Neural progenitor cell (in vitro differentiated cells): ENCODE measurements around the gene FRAS1. TPM values are rescaled to one million over a fixed set of nuclear protein-coding genes. Genes with fewer than 3 reads are reported as not detected.

Experiments
- DNase-seq: peaks from one replicate; pipeline ENCODE4 v3.0.0-alpha.2; 2016; ENCODE audit warnings: low spot score
- H2AFZ ChIP-seq: fragments of 200-600 bp; sonication (generic); replicated peaks from 2 replicates; pipeline ENCODE4 v1.6.1; 2016; ENCODE audit warnings: antibody characterized with exemption
- H3F3A ChIP-seq: fragments of 200-600 bp; sonication (generic); 2 replicates; pipeline ENCODE4 v1.6.1; 2016; ENCODE audit warnings: antibody characterized with exemption, low read depth
- H3K27ac ChIP-seq: fragments of 200-600 bp; sonication (generic); 2 replicates; pipeline ENCODE4 v1.5.1; 2016; ENCODE audit warnings: mild to moderate bottlenecking
- H3K27me3 ChIP-seq: fragments of 200-600 bp; sonication (generic); 2 replicates; pipeline ENCODE4 v1.6.1; 2016; ENCODE audit warnings: mild to moderate bottlenecking, moderate library complexity
- H3K36me3 ChIP-seq: fragments of 200-600 bp; sonication (generic); 2 replicates; pipeline ENCODE4 v1.5.1; 2016
- H3K4me1 ChIP-seq: fragments of 200-600 bp; sonication (generic); 2 replicates; pipeline ENCODE4 v1.6.1; 2016; ENCODE audit warnings: mixed run types
- H3K4me2 ChIP-seq: fragments of 200-600 bp; sonication (generic); 2 replicates; pipeline ENCODE4 v1.6.1; 2016
- H3K4me3 ChIP-seq: fragments of 200-600 bp; sonication (generic); 2 replicates; pipeline ENCODE4 v1.5.1; 2016
- H3K79me2 ChIP-seq: fragments of 200-600 bp; sonication (generic); 2 replicates; pipeline ENCODE4 v1.6.1; 2016; ENCODE audit warnings: low read depth
- H3K9ac ChIP-seq: fragments of 200-600 bp; sonication (generic); 2 replicates; pipeline ENCODE4 v1.6.1; 2016
- H3K9me3 ChIP-seq: fragments of 200-600 bp; sonication (generic); 2 replicates; pipeline ENCODE4 v1.5.1; 2016; ENCODE audit warnings: low read depth
- H4K20me1 ChIP-seq: fragments of 200-600 bp; sonication (generic); 2 replicates; pipeline ENCODE4 v1.6.1; 2016; ENCODE audit warnings: low read depth
- H3K27ac Mint-ChIP-seq: 3 replicates; pipeline ENCODE4 v1.8.0; 2021; ENCODE audit warnings: mixed read lengths
- H3K27me3 Mint-ChIP-seq: 2 replicates; pipeline ENCODE4 v1.8.0; 2022; ENCODE audit warnings: low read depth, mild to moderate bottlenecking, inconsistent platforms, moderate library complexity, mixed read lengths; ENCODE audit not compliant: insufficient read depth
- H3K36me3 Mint-ChIP-seq: 3 replicates; pipeline ENCODE4 v1.8.0; 2021; ENCODE audit warnings: mixed read lengths
- H3K4me1 Mint-ChIP-seq: 3 replicates; pipeline ENCODE4 v1.8.0; 2021; ENCODE audit warnings: mixed read lengths
- H3K4me3 Mint-ChIP-seq: 3 replicates; pipeline ENCODE4 v1.8.0; 2021; ENCODE audit warnings: mild to moderate bottlenecking, moderate library complexity, mixed read lengths
- H3K9me3 Mint-ChIP-seq: 3 replicates; pipeline ENCODE4 v1.8.0; 2020; ENCODE audit warnings: mixed read lengths
- EZH2 ChIP-seq: fragments of 200-600 bp; sonication (generic); IDR thresholded peaks from 2 replicates; pipeline ENCODE4 v1.6.1; 2017; ENCODE audit warnings: antibody characterized with exemption, mild to moderate bottlenecking, moderate library complexity
- EZH2phosphoT487 ChIP-seq: fragments of 200-600 bp; sonication (generic); IDR thresholded peaks from 2 replicates; pipeline ENCODE4 v1.6.1; 2017; ENCODE audit warnings: antibody characterized with exemption
- total RNA-seq: library from RNA; depleted of rRNA; stranded (reverse); fragments of >200 nt; gene quantifications from 2 replicates; pipeline ENCODE4 v1.2.3, GENCODE V29; 2015; ENCODE audit warnings: low replicate concordance
- TF ChIP-seq, protein P1 (sequence below): fragments of 200-600 bp; sonication (generic); IDR thresholded peaks from 2 replicates; pipeline ENCODE4 v1.5.1; 2017; ENCODE audit warnings: antibody characterized with exemption, mild to moderate bottlenecking

FRAS1 gene
- total RNA-seq, 1 donor from 2014 or later, result 21.3 TPM

- no peak overlapping the region for H3K27ac Mint-ChIP-seq
- TF ChIP-seq, protein P1, sequence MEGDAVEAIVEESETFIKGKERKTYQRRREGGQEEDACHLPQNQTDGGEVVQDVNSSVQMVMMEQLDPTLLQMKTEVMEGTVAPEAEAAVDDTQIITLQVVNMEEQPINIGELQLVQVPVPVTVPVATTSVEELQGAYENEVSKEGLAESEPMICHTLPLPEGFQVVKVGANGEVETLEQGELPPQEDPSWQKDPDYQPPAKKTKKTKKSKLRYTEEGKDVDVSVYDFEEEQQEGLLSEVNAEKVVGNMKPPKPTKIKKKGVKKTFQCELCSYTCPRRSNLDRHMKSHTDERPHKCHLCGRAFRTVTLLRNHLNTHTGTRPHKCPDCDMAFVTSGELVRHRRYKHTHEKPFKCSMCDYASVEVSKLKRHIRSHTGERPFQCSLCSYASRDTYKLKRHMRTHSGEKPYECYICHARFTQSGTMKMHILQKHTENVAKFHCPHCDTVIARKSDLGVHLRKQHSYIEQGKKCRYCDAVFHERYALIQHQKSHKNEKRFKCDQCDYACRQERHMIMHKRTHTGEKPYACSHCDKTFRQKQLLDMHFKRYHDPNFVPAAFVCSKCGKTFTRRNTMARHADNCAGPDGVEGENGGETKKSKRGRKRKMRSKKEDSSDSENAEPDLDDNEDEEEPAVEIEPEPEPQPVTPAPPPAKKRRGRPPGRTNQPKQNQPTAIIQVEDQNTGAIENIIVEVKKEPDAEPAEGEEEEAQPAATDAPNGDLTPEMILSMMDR, result no peak
- no peak for TF ChIP-seq EZH2
- no peak for TF ChIP-seq EZH2phosphoT487
- Histone ChIP-seq H3K4me2 (no peak overlapping the region), H3F3A (no peaks in the 10 kb centered on the region), H3K4me1 (peaks cover 3% of the 10 kb centered on the region), H3K36me3 (no peaks in the 10 kb centered on the region), H3K79me2 (no peaks in the 10 kb centered on the region), H2AFZ (no peak overlapping the region), H3K9me3 (no peaks in the 10 kb centered on the region), H3K27ac (no peak overlapping the region), H3K4me3 (no peak overlapping the region), H3K9ac (no peak overlapping the region), H4K20me1 (no peaks in the 10 kb centered on the region), H3K27me3 (no peaks in the 10 kb centered on the region)
- DNase-seq, result no peak
- peaks cover 32% of the 10 kb centered on the region for H3K4me1 Mint-ChIP-seq
- no peaks in the 10 kb centered on the region for H3K9me3 Mint-ChIP-seq
- H3K4me3 Mint-ChIP-seq, result no peak overlapping the region
- H3K36me3 Mint-ChIP-seq, result peaks cover 2% of the 10 kb centered on the region
- H3K27me3 Mint-ChIP-seq, result no peaks in the 10 kb centered on the region
Observed at GRCh38 chr4:78078101-78078500, 21.0 kb downstream of the FRAS1 start.

- Histone ChIP-seq H3K27me3 (no peaks in the 10 kb centered on the region), H3K79me2 (no peaks in the 10 kb centered on the region), H3K36me3 (no peaks in the 10 kb centered on the region), H3K9me3 (no peaks in the 10 kb centered on the region), H4K20me1 (no peaks in the 10 kb centered on the region), H3K9ac (no peak overlapping the region), H3K4me3 (no peak overlapping the region), H3K4me1 (peaks cover 3% of the 10 kb centered on the region), H3F3A (no peaks in the 10 kb centered on the region), H3K27ac (no peak overlapping the region), H2AFZ (no peak overlapping the region), H3K4me2 (no peak overlapping the region)
- no peaks in the 10 kb centered on the region for H3K27me3 Mint-ChIP-seq
- H3K4me1 Mint-ChIP-seq, result peaks cover 14% of the 10 kb centered on the region
- peaks cover 2% of the 10 kb centered on the region for H3K36me3 Mint-ChIP-seq
- no peak for DNase-seq
- TF ChIP-seq EZH2, result no peak
- TF ChIP-seq EZH2phosphoT487, result no peak
- TF ChIP-seq, protein P1, result no peak
- H3K9me3 Mint-ChIP-seq, result no peaks in the 10 kb centered on the region
- H3K4me3 Mint-ChIP-seq, result no peak overlapping the region
- no peak overlapping the region for H3K27ac Mint-ChIP-seq
Observed at GRCh38 chr4:78079726-78080430, 22.8 kb downstream of the FRAS1 start.

GRCh38 chr4:78081541-78081940 is 24.4 kb downstream of the FRAS1 start:
- H3K79me2 ChIP-seq, result no peaks in the 10 kb centered on the region
- H4K20me1 ChIP-seq, result no peaks in the 10 kb centered on the region
- no peak for TF ChIP-seq EZH2
- DNase-seq, result no peak
- H3K27me3 Mint-ChIP-seq, result no peaks in the 10 kb centered on the region
- H3K27me3 ChIP-seq, result no peaks in the 10 kb centered on the region
- no peak overlapping the region for H3K27ac Mint-ChIP-seq
- no peak overlapping the region for H3K4me2 ChIP-seq
- H3K27ac ChIP-seq, result no peak overlapping the region
- H3K4me3 ChIP-seq, result no peak overlapping the region
- H3K36me3 ChIP-seq, result no peaks in the 10 kb centered on the region
- H2AFZ ChIP-seq, result no peak overlapping the region
- no peaks in the 10 kb centered on the region for H3K4me1 Mint-ChIP-seq
- H3K4me3 Mint-ChIP-seq, result no peak overlapping the region
- peaks cover 3% of the 10 kb centered on the region for H3K4me1 ChIP-seq
- H3F3A ChIP-seq, result no peaks in the 10 kb centered on the region
- no peak overlapping the region for H3K9ac ChIP-seq
- H3K9me3 ChIP-seq, result no peaks in the 10 kb centered on the region
- no peaks in the 10 kb centered on the region for H3K9me3 Mint-ChIP-seq
- peaks cover 4% of the 10 kb centered on the region for H3K36me3 Mint-ChIP-seq

- H3K36me3 ChIP-seq, result no peaks in the 10 kb centered on the region
- TF ChIP-seq, protein P1, result no peak
- no peak for TF ChIP-seq EZH2
- no peak for TF ChIP-seq EZH2phosphoT487
- no peak overlapping the region for H3K4me2 ChIP-seq
- H3K27me3 ChIP-seq, result no peaks in the 10 kb centered on the region
- H3K9me3 Mint-ChIP-seq, result no peaks in the 10 kb centered on the region
- H3F3A ChIP-seq, result no peaks in the 10 kb centered on the region
- no peak for DNase-seq
- peaks cover 3% of the 10 kb centered on the region for H3K4me1 ChIP-seq
- H3K4me3 ChIP-seq, result no peak overlapping the region
- no peak overlapping the region for H3K27ac Mint-ChIP-seq
- no peak overlapping the region for H3K27ac ChIP-seq
- no peaks in the 10 kb centered on the region for H4K20me1 ChIP-seq
- H2AFZ ChIP-seq, result no peak overlapping the region
- no peak overlapping the region for H3K4me3 Mint-ChIP-seq
- no peak overlapping the region for H3K9ac ChIP-seq
- H3K4me1 Mint-ChIP-seq, result no peaks in the 10 kb centered on the region
- H3K79me2 ChIP-seq, result no peaks in the 10 kb centered on the region
- peaks cover 4% of the 10 kb centered on the region for H3K36me3 Mint-ChIP-seq
- H3K9me3 ChIP-seq, result no peaks in the 10 kb centered on the region
- H3K27me3 Mint-ChIP-seq, result no peaks in the 10 kb centered on the region
Observed at GRCh38 chr4:78083035-78083434, 25.9 kb downstream of the FRAS1 start.
